Measurements from ENCODE around the gene XRCC5. TPM values are rescaled to one million over a fixed set of nuclear protein-coding genes. Genes with fewer than 3 reads are reported as not detected.

Gene XRCC5
- total RNA-seq, 1 experiment from 2014 or later: 424 TPM

DNA sequence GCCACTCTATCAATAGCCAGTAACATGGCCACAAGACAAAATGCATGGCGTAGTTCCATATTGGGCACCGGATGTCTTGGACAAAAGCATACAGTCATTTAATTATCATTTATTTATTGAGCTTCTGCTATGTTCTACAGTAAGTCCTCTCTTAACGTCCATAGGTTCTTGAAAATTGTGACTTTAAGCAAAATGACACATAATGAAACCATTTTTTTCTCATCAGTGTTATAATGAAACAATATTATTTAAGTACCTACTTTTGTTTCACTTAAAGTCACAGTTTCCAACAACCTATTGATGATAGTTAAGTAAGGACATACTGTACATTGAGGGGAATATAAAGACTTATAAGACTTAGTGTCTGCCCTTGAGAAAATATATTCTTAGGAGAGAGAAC, 84.9 kb downstream of the XRCC5 start:
- no peaks in the 10 kb centered on the region for H3K4me1 ChIP-seq (ENCODE audit: control insufficient read depth in 1 of 2, insufficient read depth in 2 of 2, low read length in 2 of 2)
- peaks cover 45 to 54% of the 10 kb centered on the region in 2 experiments for H3K36me3 ChIP-seq (ENCODE audit: control insufficient read depth in 1 of 2, insufficient read depth in 2 of 2, low read length in 2 of 2)
- ChIA-PET RAD21 (ENCODE audit: low non-redundant PET in 1 of 2, low total read pairs in 2 of 2, uncharacterized antibody in 2 of 2, unreplicated experiment in 2 of 2) (no interaction called here), POLR2A (no interaction called here), CTCF (no interaction called here)
- no peak overlapping the region for H3K4me3 ChIP-seq (replicated peaks in 1 of 2; ENCODE audit: low read depth in 1 of 2, low read length in 2 of 2)
- H3K79me2 ChIP-seq (ENCODE audit: insufficient read depth, low read length): peaks cover 76% of the 10 kb centered on the region
- H3K9me3 ChIP-seq (ENCODE audit: control insufficient read depth in 1 of 2, insufficient read depth in 1 of 2, low read depth in 1 of 2, low read length in 2 of 2): no peaks in the 10 kb centered on the region
- no peak overlapping the region for H3K9ac ChIP-seq (ENCODE audit: low read length)
- H3K27me3 ChIP-seq (ENCODE audit: insufficient read depth, low read length): no peaks in the 10 kb centered on the region
- no peak overlapping the region for H3K4me2 ChIP-seq (ENCODE audit: low read length)
- H3K9me2 ChIP-seq (ENCODE audit: insufficient read depth): no peaks in the 10 kb centered on the region
- peaks cover 6% of the 10 kb centered on the region; the same call in 1 of the 2 replicates for H4K20me1 ChIP-seq (ENCODE audit: insufficient read depth)
- no TSS peak for BruUV-seq (replicated peaks)
- no peak for TF ChIP-seq ELF1 (IDR thresholded peaks at IDR 0.05; ENCODE audit: borderline replicate concordance, low read depth)
- TF ChIP-seq FOSL1 (IDR thresholded peaks at IDR 0.05; ENCODE audit: low read depth): no peak
- TF ChIP-seq ZBTB33 (IDR thresholded peaks at IDR 0.05; ENCODE audit: extremely low read depth, insufficient replicate concordance, low read length): no peak
- TF ChIP-seq EZH2 (IDR thresholded peaks at IDR 0.05): no peak
- TF ChIP-seq, protein P1, sequence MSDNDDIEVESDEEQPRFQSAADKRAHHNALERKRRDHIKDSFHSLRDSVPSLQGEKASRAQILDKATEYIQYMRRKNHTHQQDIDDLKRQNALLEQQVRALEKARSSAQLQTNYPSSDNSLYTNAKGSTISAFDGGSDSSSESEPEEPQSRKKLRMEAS (IDR thresholded peaks at IDR 0.05): no peak
- TF ChIP-seq EZH2phosphoT487 (IDR thresholded peaks at IDR 0.05; ENCODE audit: borderline replicate concordance): no peak
- no peak for TF ChIP-seq JUND (IDR thresholded peaks at IDR 0.05)
- no peak for TF ChIP-seq ZFX (IDR thresholded peaks at IDR 0.05)
- TF ChIP-seq ATF3 (IDR thresholded peaks at IDR 0.05): no peak
- TF ChIP-seq CEBPB (IDR thresholded peaks at IDR 0.05; ENCODE audit: low read depth): no peak
- no peak for TF ChIP-seq POLR2AphosphoS5 (IDR thresholded peaks at IDR 0.05; ENCODE audit: low read depth, low read length)
- TF ChIP-seq YY1 (IDR thresholded peaks at IDR 0.05; ENCODE audit: extremely low read depth, insufficient replicate concordance, low read depth, low read length): no peak
- TF ChIP-seq POLR2A (IDR thresholded peaks at IDR 0.05; ENCODE audit: borderline replicate concordance, extremely low read depth, insufficient read depth, insufficient read length): no peak
- TF ChIP-seq REST (IDR thresholded peaks at IDR 0.05; ENCODE audit: low read depth): no peak
- no peak for TF ChIP-seq ZNF274 (IDR thresholded peaks at IDR 0.05; ENCODE audit: low read depth, low read length)
- TF ChIP-seq EGR1 (IDR thresholded peaks at IDR 0.05; ENCODE audit: low read depth): no peak
- TF ChIP-seq CBX3 (IDR thresholded peaks at IDR 0.05; ENCODE audit: low read depth): no peak
- no peak overlapping the region for H3K27ac ChIP-seq (ENCODE audit: low read depth, low read length)
- DNase-seq (ENCODE audit: low read depth, low spot score) (no peak), ATAC-seq (no peak)
- no peak overlapping the region for H2AFZ ChIP-seq (ENCODE audit: low read depth, low read length, poor library complexity, severe bottlenecking)
- intact Hi-C loops (cut with micrococcal nuclease): no loop called here

All from HCT116 (cell line).